CD4-positive, CD25-positive, alpha-beta regulatory T cell (primary cell): Measurements from ENCODE around the gene YDJC. TPM values are rescaled to one million over a fixed set of nuclear protein-coding genes. Genes with fewer than 3 reads are reported as not detected.
"Not testable (repeated sequence)": the region's sequence is repeated elsewhere in the genome, so short reads cannot be mapped to it uniquely, and the experiment has no call there.

ENCODE experiments used
- ATAC-seq, 2 donors: fragments of 150-1000 bp; cut with Tn5 transposase; one replicate each; pipeline ENCODE4 v1.10.0; 2021; ENCODE audit warnings: low read depth in 2 of 2, moderate number of reproducible peaks in 2 of 2, moderate library complexity in 1 of 2
- DNase-seq, 3 donors: peaks; one replicate each; pipeline versions ENCODE4 v3.0.0 to v3.0.0-alpha.2; 2012 to 2022; ENCODE audit warnings: mixed read lengths in 1 of 3
- H3K27ac ChIP-seq: one replicate; pipeline ENCODE4 v1.7.0; 2013; ENCODE audit warnings: mild to moderate bottlenecking, low read length; ENCODE audit not compliant: insufficient read depth, poor library complexity, severe bottlenecking
- H3K27me3 ChIP-seq: one replicate; pipeline ENCODE4 v1.7.0; 2013; ENCODE audit warnings: low read length; ENCODE audit not compliant: control insufficient read depth, insufficient read depth
- H3K36me3 ChIP-seq: one replicate; pipeline ENCODE4 v1.7.0; 2013; ENCODE audit warnings: mild to moderate bottlenecking, low read length, moderate library complexity; ENCODE audit not compliant: control insufficient read depth, insufficient read depth
- H3K4me1 ChIP-seq: 2 replicates; pipeline ENCODE4 v1.7.0; 2013; ENCODE audit warnings: mild to moderate bottlenecking, low read length; ENCODE audit not compliant: insufficient read depth, control insufficient read depth, poor library complexity, severe bottlenecking
- H3K4me3 ChIP-seq: one replicate; pipeline ENCODE4 v1.7.0; 2013; ENCODE audit warnings: low read depth, mild to moderate bottlenecking, low read length, moderate library complexity
- H3K9me3 ChIP-seq, 2 experiments: 1 replicate in 1 of 2; 2 replicates in 1 of 2; pipeline ENCODE4 v1.7.0; 2013; ENCODE audit warnings: low read length in 2 of 2, mild to moderate bottlenecking in 1 of 2, moderate library complexity in 1 of 2; ENCODE audit not compliant: control insufficient read depth in 2 of 2
- H3K27ac Mint-ChIP-seq, 3 donors: one replicate each; pipeline ENCODE4 v1.8.0; 2020 to 2022; ENCODE audit warnings: mild to moderate bottlenecking in 3 of 3, mixed read lengths in 3 of 3, moderate library complexity in 2 of 3
- H3K27me3 Mint-ChIP-seq: one replicate; pipeline ENCODE4 v1.8.0; 2022; ENCODE audit warnings: mild to moderate bottlenecking, mixed read lengths
- H3K36me3 Mint-ChIP-seq: one replicate; pipeline ENCODE4 v1.8.0; 2020; ENCODE audit warnings: mixed read lengths
- H3K4me1 Mint-ChIP-seq, 4 donors: one replicate each; pipeline ENCODE4 v1.8.0; 2020 to 2022; ENCODE audit warnings: mixed read lengths in 4 of 4, mild to moderate bottlenecking in 1 of 4
- H3K4me3 Mint-ChIP-seq, 4 donors: one replicate each; pipeline ENCODE4 v1.8.0; 2020 to 2022; ENCODE audit warnings: mild to moderate bottlenecking in 4 of 4, mixed read lengths in 4 of 4, moderate library complexity in 3 of 4
- H3K9me3 Mint-ChIP-seq, 7 donors: one replicate each; pipeline ENCODE4 v1.8.0; 2020 to 2022; ENCODE audit warnings: mixed read lengths in 7 of 7, mild to moderate bottlenecking in 3 of 7, moderate library complexity in 2 of 7
- polyA plus RNA-seq, 4 donors: library from polyadenylated mRNA; unstranded; fragments of 300-500 nt; fragmentation: Illumina TruSeq; gene quantifications; one replicate each; pipeline ENCODE4 v1.2.3, GENCODE V29; 2021
- total RNA-seq: library from RNA; stranded (reverse); gene quantifications from one replicate; pipeline ENCODE4 v1.2.3, GENCODE V29; 2022

YDJC gene
- total and polyA plus RNA-seq, 5 donors from 2014 or later, result 34.4 to 70.0 (median 55.5) TPM

- Mint-ChIP-seq H3K27ac (peak overlapping the region; percentile 25 to 81 (median 30)), H3K27me3 (no peaks in the 10 kb centered on the region), H3K36me3 (peaks cover 9% of the 10 kb centered on the region), H3K4me3 (peak overlapping the region; percentile 89 to 95 (median 92)), H3K4me1 (peaks cover 9 to 29% (median 22%) of the 10 kb centered on the region in 4 donors), H3K9me3 (no peaks in the 10 kb centered on the region)
- no peaks in the 10 kb centered on the region for H3K36me3 ChIP-seq
- peaks cover 27% of the 10 kb centered on the region for H3K4me1 ChIP-seq
- ATAC-seq, result no peak
- no peak overlapping the region for H3K27ac ChIP-seq
- no peaks in the 10 kb centered on the region for H3K27me3 ChIP-seq
- H3K4me3 ChIP-seq, result peak overlapping the region; percentile 74
- DNase-seq, result peak in 1 of 3 donors; percentile 27
- no peaks in the 10 kb centered on the region for H3K9me3 ChIP-seq
Measured at GRCh38 chr22:21650823-21651520, 21.1 kb upstream of the YDJC start.

DNA sequence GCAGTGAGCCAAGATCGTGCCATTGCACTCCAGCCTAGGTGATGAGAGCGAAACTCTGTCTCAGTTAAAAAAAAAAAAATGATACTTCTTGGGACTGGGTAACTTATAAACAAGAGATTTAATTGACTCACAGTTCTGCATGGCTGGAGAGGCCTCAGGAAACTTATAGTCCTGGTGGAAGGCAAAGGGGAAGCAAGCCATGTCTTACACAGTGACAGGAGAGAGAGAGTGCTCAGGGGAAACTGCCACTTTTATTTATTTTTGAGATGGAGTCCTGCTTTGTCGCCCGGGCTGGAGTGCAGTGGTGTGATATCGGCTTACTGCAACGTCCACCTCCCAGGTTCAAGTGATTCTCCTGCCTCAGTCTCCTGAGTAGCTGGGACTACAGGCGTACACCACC lies 20.5 kb upstream of the YDJC start:
- H3K4me3 ChIP-seq, result no peak overlapping the region
- no peaks in the 10 kb centered on the region for H3K9me3 ChIP-seq
- ATAC-seq (no peak), DNase-seq (no peak)
- no peak overlapping the region for H3K27ac ChIP-seq
- H3K4me1 ChIP-seq, result peaks cover 27% of the 10 kb centered on the region
- Mint-ChIP-seq H3K36me3 (peaks cover 9% of the 10 kb centered on the region), H3K9me3 (no peaks in the 10 kb centered on the region), H3K27ac (no peak overlapping the region), H3K27me3 (no peaks in the 10 kb centered on the region), H3K4me1 (peaks cover 9 to 29% (median 22%) of the 10 kb centered on the region in 4 donors), H3K4me3 (peak overlapping the region in 3 of 4 donors; percentile 48 to 95 (median 93))
- H3K36me3 ChIP-seq, result no peaks in the 10 kb centered on the region
- no peaks in the 10 kb centered on the region for H3K27me3 ChIP-seq

GRCh38 chr22:21646608-21647590 lies 17.1 kb upstream of the YDJC start:
- no peaks in the 10 kb centered on the region for H3K9me3 Mint-ChIP-seq
- Histone ChIP-seq H3K9me3 (no peaks in the 10 kb centered on the region), H3K27me3 (no peaks in the 10 kb centered on the region), H3K27ac (no peak overlapping the region), H3K4me1 (peaks cover 36% of the 10 kb centered on the region), H3K4me3 (no peak overlapping the region), H3K36me3 (no peaks in the 10 kb centered on the region)
- H3K36me3 Mint-ChIP-seq, result peaks cover 19% of the 10 kb centered on the region
- ATAC-seq (peak; percentile 27 to 31), DNase-seq (peak; percentile 71 to 87 (median 83))
- peaks cover 3% of the 10 kb centered on the region for H3K27me3 Mint-ChIP-seq
- H3K4me3 Mint-ChIP-seq, result peak overlapping the region in 2 of 4 donors; percentile 61 to 86
- peak overlapping the region in 1 of 3 donors; percentile 18 for H3K27ac Mint-ChIP-seq
- peaks cover 15 to 42% (median 27%) of the 10 kb centered on the region in 4 donors for H3K4me1 Mint-ChIP-seq

- H3K4me3 ChIP-seq, H3K36me3 ChIP-seq, H3K27me3 ChIP-seq, H3K27me3 Mint-ChIP-seq, ATAC-seq, DNase-seq, H3K9me3 Mint-ChIP-seq, H3K9me3 ChIP-seq, H3K27ac Mint-ChIP-seq, H3K27ac ChIP-seq: not testable (repeated sequence)
- peak overlapping the region in 1 of 4 donors; percentile 47 for H3K4me3 Mint-ChIP-seq
- H3K4me1 Mint-ChIP-seq, result peaks cover 7 to 38% (median 27%) of the 10 kb centered on the region in 4 donors
- peaks cover 19% of the 10 kb centered on the region for H3K36me3 Mint-ChIP-seq
- peaks cover 31% of the 10 kb centered on the region for H3K4me1 ChIP-seq
Measured at GRCh38 chr22:21645513-21645912, 15.7 kb upstream of the YDJC start.

- Mint-ChIP-seq H3K27me3 (peaks cover 6% of the 10 kb centered on the region), H3K4me3 (peak overlapping the region; percentile 86 to 90 (median 88)), H3K36me3 (peaks cover 19% of the 10 kb centered on the region), H3K9me3 (no peaks in the 10 kb centered on the region), H3K27ac (peak overlapping the region in 2 of 3 donors; percentile 85 to 97), H3K4me1 (peaks cover 7 to 33% (median 27%) of the 10 kb centered on the region in 4 donors)
- H3K4me3 ChIP-seq, result no peak overlapping the region
- no peak for DNase-seq
- ATAC-seq, result no peak
- peaks cover 31% of the 10 kb centered on the region for H3K4me1 ChIP-seq
- no peaks in the 10 kb centered on the region for H3K27me3 ChIP-seq
- no peaks in the 10 kb centered on the region for H3K36me3 ChIP-seq
- no peak overlapping the region for H3K27ac ChIP-seq
- no peaks in the 10 kb centered on the region for H3K9me3 ChIP-seq
Measured at GRCh38 chr22:21643533-21644357, 13.9 kb upstream of the YDJC start.

DNA sequence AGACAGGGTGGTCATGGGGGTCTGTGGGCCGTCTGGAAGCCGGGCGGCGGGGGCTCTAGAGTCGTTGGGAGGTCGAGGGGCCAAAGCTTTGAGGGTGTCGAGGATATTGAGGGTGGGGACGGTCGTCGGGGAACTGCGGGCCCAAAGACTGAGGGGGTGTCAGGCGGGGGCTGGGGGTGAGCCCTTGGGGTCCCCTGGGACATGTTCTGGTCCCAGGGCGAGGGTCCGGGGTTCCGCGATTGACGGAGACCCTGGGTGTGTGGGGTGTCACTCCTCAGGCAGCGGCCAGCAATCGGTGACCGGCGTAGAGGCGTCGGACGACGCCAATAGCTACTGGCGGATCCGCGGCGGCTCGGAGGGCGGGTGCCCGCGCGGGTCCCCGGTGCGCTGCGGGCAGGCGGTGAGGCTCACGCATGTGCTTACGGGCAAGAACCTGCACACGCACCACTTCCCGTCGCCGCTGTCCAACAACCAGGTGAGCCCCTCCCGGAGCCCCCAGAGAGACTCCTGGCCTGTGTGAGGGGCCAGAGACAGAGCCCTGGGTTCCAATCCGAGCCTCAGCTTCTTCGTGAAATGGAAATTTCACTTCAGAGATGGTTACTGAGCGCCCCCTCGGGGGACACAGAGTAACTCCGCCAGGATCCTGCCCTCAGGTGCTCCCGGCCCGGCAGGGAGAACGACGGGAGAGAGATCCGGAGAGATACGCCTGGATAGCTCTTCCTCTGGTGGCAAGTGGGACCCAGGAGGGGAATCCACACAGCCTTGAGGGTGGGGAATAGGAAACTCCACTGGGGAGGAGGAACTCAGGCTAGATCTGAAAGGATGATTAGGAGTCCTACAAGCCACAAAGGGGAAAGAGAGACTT lies 13.0 kb upstream of the YDJC start:
- H3K4me1 ChIP-seq, result peaks cover 31% of the 10 kb centered on the region
- H3K4me3 Mint-ChIP-seq, result peak overlapping the region; percentile 86 to 90 (median 88)
- peaks cover 6% of the 10 kb centered on the region for H3K27me3 Mint-ChIP-seq
- no peaks in the 10 kb centered on the region for H3K9me3 ChIP-seq
- H3K27ac Mint-ChIP-seq, result peak overlapping the region; percentile 84 to 97 (median 95)
- H3K36me3 ChIP-seq, result no peaks in the 10 kb centered on the region
- DNase-seq (peak; percentile 30 to 72 (median 53)), ATAC-seq (no peak)
- H3K4me3 ChIP-seq, result peak overlapping the region; percentile 2
- peak overlapping the region; percentile 78 for H3K27ac ChIP-seq
- H3K9me3 Mint-ChIP-seq, result no peaks in the 10 kb centered on the region
- H3K4me1 Mint-ChIP-seq, result peaks cover 7 to 33% (median 27%) of the 10 kb centered on the region in 4 donors
- H3K36me3 Mint-ChIP-seq, result peaks cover 19% of the 10 kb centered on the region
- no peaks in the 10 kb centered on the region for H3K27me3 ChIP-seq
